COR-L47 (cell line): ENCODE measurements around the gene GATAD2A.
A peak's percentile ranks its signal among the peaks of the same experiment; 100 is the strongest.
"Not testable (repeated sequence)": the region's sequence is repeated elsewhere in the genome, so short reads cannot be mapped to it uniquely, and the experiment has no call there.

ENCODE experiments used
- DNase-seq: peaks from one replicate; lab custom pipeline; 2025; lab: John Stamatoyannopoulos, UW

GATAD2A gene

DNA sequence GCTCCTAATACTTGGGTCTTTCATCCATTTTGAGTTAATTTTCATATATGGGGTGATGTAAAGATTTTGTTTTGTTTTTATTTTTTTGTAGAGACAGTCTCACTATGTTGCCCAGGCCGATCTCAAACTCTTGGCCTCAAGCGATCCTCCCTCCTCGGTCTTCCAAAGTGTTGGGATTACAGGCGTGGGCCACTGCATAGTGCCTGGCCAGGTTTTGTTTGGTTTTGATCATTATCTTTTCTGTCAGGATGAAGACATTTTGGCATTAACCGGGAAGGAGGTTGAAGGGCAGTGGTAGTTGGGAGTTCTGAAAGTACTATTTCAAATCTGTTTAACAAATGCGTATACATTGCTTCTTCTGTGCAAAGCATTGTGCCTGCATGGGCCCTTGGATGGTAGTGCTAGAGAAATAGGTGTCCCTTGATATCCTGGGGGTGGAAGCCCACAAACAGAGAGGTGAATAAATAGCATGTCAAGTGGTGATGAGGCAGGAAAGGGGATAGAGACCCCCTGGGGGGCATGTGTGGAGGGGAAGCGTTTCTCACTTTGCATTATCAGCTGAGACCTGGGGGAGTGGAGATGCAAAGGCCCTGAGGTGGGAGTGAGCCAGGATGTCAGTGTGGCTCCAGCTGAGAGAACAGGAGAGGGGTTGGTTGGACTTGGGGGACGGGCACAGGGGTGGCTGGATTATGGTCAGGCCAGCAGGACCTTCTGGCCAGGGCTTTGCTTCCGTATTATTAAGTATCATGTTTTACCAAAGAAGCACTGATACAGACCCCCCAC is 41.4 kb downstream of the GATAD2A start:
- no peak for DNase-seq

DNA sequence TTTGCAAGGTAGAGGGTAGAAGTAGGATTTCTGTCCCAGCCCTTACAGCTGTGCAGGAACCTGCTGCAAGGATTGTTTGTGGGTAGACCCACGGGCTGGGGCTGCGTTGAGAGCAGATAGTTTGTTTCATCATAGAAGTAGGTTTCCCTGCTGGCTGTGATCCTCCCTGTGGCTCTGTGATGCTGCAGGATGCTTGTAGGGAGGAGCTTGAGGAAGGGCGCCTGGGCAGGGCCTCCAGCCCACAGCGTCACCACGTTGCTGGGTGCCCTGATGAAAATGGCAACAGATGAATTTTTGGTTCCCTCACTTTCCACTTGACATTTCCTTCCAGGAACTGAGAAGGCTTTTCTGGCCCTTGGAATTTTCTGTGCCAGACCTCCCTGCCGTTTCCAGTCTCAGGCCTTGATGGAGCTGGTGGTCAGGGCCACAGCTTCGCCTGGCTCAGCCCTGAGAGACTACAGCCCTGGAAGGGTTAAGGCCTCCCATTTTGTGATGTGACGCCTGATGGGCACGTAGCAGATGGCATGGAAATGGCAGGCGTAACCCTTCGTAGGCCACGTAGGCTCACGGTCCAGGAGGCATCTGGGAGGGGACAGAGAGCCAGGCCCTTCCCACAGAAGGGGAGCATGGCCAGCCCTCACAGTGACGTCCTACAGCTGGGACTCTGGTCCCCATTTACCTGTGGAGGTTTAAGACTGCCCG is 42.2 kb downstream of the GATAD2A start:
- DNase-seq, result no peak

DNA sequence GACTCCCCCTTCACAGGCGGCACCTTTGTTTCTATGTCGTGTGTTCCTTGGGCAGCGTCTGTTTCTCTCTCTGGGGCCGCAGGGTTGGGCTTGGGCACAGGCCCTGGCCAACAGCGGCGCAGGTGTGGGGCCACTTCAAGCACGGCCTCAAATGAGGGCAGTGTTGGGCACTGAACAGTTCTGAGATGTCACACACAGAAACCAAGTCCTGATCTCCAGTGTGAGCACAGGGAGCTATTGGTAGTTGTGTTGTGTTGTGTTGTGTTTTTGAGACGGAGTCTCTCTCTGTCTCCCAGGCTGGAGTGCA is 42.7 kb downstream of the GATAD2A start:
- no peak for DNase-seq

DNA sequence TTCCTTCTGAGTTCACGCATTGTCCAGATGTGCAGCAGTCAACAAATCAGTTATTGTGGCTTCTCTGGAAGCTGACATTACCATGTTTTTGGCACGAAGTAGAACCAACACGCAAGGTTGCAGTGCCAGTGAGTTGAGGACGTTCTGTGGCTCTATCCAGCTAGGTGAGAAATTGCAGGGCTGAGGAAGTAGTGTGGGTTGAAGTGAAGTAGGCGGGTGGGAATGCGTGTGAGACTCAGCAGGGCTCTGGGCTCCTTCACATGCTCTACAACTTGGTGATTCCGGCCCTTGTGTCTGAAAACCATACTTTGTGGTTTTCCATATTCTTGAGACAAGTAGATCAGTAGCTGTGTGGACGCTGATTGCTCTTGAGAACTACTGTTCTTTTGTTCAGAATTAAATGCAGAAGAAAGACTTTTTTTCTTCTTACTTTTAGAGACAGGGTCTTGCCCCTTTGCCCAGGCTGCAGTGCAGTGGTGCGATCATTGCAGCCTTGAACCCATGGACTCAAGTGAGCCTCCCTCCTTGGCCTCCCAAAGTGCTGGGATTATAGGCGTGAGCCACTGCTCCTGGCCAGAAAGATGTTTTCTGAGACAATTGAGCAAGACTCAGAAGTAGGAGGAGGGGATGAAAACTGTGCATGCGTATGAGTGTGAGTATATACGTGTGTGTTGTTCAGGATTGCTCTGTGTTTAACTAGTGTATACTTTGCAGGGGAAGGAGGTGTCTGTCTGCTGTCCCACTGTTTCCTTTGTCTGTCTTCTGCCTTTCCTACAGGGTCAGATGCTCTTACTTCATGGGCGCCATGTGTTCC is 46.2 kb downstream of the GATAD2A start:
- DNase-seq, result no peak

DNA sequence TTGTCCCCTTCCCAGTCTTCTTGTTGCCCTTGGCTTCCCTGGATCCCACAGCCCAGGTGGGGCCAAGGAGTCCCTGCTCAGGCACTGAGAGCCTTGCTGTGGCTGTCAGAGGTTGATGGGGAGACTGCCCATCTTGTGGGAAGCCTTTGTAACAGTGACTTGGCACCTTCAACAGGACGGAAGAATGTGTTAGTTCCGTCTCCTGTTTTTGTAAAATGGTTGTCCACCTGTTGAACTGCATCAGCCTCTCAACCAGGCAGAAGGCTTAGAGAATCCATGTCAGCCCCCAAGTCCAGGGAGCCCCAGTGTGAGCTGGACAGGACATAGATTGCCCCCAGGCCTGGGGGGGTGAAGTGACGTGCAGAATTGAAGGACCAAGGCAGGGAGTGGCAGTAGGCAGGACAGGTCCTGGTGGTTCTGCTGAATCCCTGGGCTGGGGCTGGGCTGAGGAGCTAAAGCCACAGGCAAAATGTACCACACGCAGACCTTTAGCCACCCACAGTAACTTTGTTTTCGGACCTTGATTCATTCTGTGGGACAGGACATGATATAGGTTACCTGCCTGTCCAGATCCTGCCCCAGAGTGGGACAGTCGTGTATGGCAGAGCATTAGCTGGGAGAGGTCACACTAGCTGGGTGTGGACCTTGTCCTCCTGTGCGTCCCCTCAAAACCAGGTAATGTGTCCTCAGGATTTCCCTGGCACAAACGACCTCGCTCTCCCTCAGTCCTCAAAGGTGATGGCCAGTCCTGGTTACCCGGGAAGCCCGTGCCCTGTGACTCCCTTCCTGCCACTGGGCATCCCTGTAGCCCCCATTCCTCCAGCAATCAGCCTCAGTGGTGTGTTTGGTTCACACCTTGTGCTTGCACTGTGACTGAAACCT is 47.0 kb downstream of the GATAD2A start:
- DNase-seq, result no peak

DNA sequence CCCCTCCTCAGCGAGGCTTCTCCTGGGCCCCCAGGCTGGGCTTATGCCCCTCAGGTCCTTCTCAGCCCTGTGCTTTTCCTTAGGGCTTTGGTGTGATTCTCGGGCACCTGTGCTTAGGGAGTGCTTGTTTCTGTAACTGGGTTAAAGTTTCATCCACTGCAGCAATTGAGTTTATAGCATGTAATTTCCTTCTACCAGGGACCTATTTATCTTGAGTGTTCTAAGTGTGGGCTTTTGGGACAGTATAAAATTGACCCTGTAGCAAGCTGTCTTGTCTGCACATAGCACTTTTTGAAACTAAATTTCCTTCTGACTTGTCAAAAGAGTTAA is 47.6 kb downstream of the GATAD2A start:
- DNase-seq, result no peak

DNA sequence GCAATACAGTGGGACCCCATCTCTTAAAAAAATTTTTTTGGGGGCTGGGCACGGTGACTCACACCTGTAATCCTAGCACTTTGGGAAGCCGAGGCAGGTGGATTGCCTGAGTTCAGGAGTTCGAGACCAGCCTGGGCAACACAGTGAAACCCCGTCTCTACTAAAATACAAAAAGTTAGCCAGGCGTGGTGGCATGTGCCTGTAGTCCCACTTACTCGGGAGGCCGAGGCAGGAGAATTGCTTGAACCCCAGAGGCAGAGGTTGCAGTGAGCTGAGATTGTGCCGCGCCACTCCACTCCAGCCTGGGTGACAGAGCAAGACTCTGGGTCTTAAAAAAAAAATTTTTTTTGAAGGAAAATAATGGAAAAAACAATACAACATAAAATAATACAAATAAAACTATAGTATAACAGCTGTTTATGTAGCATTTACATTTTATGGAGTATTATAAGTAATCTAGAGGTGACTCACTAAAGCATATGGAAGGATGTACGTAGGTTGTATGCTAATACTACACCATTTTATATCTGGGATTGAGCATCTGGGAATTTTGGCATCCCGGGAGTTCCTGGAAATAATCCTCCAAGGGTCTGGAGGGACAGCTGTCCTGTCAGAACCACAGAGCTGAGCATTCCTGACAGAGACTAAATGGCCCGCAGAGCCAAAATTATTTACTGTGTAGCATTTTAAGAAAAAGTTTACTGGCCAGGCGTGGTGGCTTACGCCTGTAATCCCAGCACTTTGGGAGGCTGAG is 49.9 kb downstream of the GATAD2A start:
- not testable (repeated sequence) for DNase-seq

DNA sequence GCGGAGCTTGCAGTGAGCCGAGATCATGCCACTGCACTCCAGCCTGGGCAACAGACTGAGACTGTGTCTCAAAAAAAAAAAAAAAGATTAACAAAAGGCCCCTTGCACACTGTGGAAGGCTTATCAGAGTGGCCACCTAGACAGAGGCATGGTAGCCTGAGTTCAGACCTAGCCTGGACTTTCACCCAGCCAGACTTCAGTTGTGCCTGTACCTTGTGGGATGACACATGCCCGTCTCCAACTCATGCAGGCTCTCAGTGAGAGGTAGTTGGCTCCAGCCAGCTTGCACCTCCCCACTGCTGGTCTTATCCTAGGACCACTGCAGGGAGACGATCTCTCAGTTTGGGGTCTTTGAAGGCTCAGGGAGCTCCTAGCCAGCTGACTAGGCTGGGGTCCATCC is 52.2 kb downstream of the GATAD2A start:
- no peak for DNase-seq

DNA sequence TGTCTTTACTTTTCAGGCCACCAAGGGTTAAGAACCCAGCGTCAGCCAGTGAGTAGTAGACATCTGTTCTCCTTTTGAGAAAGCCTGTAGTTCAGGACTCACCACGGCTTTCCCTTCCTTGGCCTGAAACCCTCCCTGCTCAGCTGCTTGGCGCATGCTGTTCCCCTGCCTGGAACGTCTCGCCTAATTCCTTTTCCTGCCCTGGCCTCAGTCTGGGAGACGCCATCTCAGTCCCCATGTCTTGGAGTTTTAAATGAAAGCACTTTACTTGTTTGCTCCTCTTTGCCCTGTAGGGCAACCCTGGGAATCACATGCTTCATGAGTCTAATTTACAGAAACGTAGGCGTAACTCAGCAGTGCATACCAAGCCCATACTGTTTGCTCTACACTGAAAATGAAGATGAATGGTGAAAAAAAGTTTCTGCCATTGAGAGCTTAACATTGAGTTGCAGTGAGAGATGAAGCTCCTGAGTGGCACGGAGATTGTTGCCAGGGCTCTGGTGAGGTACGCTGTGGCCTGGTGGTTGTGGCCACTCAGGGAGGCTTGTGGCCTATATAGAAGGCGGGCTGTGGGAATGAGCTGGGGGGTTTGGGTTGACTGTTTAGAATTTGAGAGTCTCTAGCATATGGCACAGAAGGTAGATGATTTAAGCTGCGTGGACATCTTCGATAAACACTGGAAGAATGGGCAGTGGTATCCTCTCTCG is 52.8 kb downstream of the GATAD2A start:
- DNase-seq, result no peak

DNA sequence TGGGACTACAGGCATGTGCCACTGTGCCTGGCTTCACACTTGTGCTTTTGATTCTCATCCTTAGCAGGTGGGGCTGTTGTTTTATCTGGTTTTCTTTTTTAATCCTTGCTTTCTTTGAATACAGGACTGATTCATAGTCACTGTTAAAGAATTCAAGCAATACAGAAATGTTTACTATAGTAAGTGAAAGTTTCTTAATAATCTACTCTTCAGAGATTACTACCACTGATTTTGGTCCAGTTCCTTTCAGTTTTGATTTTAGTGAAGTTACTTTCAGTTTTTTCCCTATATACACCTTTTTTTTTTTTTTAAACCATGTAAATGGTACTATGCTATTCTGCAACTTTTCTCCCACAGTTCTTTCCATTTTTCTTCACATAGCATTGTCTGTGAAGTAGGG is 53.6 kb downstream of the GATAD2A start:
- no peak for DNase-seq

DNA sequence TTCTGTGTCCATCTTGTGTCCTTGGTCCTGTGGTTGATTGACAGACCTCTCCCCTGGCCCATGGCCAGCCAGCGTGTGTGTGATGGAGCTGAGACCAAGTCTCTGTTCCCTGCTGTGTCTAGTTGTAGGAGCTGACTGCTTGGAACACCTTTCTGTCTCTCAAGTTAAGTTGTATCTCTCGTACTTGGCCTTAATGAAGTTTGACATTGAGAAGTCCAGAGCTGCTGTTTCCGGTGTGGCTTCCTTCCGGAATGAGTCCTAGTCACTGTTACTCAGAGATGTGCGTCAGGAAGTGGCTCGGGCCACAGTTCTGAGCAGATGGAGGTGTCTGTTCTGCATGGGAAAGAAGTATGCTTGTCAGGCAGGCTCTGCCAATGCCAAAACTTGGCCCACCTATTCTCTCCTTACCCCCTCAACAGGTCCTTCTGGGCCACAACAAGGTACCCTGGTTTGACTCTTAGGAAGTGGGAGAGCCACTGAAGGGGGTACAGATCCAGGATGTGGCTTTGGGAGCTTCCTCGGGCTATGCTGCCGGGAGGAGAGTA is 54.3 kb downstream of the GATAD2A start:
- no peak for DNase-seq

DNA sequence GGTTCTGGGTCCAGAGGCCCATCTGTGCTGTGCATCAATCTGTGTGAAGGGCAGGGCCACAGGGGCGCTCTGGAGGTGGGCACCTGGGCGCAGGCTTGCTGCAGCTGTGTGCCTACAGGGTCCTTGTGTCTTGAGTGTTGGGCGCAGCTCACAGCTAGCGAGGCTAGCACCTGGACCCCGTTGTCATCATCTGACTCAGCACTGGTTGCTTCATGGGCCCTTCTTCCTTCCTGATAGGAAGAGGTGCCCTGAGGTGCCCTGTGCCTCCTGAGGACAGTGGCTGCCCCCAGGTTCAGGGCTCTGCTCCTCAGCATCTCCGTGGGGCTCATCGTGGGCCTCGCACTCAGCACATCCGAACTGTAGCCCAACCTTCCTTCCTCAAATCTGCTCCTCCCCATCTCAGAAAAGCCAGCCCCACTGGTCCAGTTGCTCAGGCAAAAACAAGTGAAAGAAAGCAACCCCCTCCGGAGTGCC is 54.8 kb downstream of the GATAD2A start:
- no peak for DNase-seq

DNA sequence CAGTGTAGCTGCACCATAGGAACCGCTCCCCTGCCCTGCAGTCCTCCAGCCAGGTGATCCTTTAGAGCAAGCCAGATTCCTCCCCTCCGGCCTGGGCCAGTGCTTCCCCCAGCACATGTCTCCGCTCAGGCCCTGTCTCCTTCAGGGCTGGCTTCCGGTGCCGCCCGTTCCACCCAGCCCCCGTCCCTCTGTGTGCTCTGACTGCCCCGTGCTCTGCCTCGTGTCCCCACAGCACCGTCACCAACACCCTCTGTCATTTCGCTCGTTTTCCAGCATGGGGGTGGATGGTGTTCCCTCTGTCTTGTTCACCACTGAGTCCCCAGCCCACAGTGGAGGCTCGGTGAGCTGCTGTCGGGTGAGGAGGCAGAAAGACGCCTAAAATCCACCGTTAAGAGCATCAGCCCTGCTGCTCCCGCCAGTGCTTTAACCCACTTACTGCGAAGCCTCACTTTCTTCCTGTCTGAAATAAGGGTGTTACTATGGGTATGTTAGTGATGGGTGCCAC is 55.3 kb downstream of the GATAD2A start:
- no peak for DNase-seq

DNA sequence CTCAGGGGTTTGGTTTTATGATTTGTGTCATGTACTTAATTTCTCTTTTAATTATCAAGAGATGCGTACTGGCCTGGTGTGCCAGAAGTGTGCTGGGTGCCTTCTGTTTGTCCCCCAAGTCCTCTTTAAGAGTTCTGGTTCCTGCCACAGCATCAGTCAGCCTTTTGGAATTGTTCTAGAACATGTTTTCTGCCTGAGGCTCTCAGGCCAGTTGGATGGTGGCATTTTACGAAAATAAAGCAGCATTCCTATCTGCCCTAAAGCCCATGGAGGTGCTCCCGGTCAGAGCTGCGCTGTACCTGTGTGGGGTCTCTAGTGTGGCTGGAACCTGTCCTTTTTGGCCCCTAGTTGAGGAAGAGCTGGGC is 55.8 kb downstream of the GATAD2A start:
- DNase-seq, result no peak

DNA sequence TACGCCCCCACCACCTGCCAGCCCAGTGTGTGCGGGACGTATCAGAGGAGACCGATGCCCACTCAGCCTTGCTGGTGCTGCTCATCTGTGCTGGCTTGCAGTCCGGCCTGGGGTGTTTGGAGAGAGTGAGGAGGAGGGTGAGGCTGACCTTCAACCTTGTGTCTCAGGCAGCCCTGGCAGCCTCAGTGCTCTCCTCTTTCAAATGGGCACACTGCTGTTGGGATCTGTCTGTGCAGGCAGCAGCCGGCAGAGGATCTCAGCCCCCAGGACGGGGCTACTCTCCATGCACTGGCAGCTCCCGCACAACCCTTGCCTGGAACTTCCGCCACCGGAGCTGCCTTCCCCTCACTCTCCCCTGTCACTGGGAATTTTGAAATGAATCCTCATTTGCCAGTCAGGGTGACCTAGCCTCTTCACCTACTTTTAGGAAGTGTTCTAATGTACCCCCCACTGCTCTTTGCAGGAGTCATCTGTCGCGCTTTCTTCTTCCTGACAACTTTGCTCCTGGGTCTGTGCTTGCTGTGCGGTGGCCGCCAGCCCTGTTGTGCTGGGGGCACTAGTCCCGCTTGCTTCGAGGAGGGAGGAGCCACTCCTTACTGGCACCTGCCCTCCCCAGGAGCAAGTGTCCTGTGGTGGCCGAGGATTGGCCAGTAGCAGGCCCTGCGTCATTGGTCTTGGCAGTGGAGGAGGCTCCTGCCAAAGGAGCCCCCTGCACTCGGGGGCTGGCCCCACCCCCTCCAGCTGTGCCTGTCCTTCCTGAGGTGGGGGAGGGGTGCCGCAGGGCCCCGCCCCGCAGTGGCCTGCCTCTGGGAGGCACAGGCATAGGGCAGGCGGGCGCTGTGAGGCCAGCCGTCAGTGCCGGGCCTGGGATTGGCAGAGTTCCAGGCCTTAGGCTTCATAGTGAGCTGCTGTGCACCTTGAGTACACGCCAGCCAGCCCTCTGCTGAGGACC is 56.5 kb downstream of the GATAD2A start:
- DNase-seq, result peak; percentile 74

DNA sequence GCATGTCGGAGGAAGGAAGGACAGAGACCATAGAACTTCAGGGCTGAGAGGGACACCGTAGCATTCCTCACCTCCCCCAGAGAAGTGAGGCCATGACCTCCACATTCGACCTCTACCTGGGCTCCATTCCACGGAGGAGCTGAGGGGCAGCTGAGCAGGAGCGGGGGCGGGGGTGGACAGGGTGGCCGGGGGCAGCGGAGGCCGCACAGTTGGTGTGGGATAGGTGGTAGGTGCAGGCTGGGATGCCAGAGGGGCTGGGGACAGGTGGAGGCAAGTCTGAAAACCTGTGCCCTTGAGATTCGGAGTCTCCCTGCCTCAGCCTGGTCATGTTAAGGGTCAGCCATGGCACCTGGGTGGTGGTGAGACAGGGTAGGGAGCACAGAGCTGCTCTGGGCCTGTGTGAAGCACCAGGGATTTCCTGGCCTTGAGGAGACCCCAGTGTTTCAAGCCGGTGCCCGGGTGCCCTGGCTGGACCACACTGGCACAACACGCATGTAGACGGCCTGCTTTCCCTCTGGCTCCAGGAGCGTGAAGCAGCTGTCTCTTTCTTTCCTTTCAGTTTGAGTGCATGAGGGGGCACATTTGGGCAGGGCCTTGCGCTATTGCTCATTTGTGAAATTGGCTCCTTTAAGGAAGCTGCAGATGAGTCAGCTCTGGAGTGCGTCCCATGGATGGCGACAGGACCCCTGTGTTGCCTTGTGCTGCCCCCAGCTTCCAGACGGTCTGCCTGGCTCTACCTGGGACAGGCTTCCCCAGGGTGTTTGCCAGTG is 58.1 kb downstream of the GATAD2A start:
- DNase-seq, result no peak

DNA sequence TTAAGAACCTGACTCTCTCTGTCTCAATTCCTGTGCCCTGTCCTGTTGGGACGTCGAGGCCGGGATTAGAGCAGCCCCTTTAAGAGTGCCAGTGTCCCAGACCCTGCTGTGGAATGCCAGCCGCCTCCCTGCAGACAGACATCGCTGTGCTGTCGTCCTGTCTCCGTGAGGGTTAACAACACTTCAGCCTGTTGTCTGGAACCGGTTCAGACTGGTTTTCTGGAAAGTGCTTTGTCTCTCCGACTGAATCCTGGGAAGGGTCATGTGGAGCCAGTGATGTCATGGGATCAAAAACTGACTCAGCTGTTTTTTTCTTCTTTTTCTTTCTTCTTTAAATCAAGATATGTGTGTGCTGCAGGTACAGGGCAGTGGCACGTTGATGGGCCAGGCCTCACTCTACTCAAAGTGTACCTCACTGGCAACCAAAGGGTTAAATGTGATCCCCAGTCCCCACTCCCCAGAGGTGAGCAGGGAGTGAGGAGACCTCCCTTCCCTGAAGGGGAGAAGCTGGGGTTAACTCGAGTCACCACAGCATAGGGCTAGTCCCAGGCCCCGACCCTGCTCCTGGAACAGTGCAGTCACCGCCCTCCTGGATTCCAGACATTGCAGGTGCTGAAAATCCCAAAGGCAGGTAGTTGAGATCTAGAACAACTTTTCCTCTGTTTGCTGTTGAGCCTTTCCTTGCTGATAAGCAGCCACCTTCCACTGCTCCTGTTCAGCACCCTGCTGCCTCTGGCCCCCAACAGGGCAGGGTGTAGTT is 59.0 kb downstream of the GATAD2A start:
- no peak for DNase-seq
